RWPE1 (cell line): ENCODE measurements around the gene TANC1.

Experiments used
- CTCF ChIA-PET: fragments of 350-600 bp; sonication (Branson Sonifier 250); formaldehyde crosslinking; extraction: SDS; loops from one replicate; lab custom pipeline; 2021; lab: Yijun Ruan, JAX
- POLR2A ChIA-PET: fragments of 400-600 bp; formaldehyde crosslinking; extraction: SDS; loops from one replicate; lab custom pipeline; 2020; ENCODE audit warnings: antibody characterized with exemption; ENCODE audit not compliant: low non-redundant PET; lab: Yijun Ruan, JAX
- DNase-seq: peaks from one replicate; pipeline ENCODE4 v3.0.0; 2012; ENCODE audit warnings: low spot score
- H3K27ac ChIP-seq: fragments of 450-650 bp; 2 replicates; pipeline ENCODE4 v1.5.1; 2017
- TF ChIP-seq, protein P1 (sequence below): fragments of 450-650 bp; conservative IDR thresholded peaks from 2 replicates; pipeline ENCODE4 v1.5.1; 2017; ENCODE audit warnings: low read depth, mild to moderate bottlenecking

Gene TANC1

DNA sequence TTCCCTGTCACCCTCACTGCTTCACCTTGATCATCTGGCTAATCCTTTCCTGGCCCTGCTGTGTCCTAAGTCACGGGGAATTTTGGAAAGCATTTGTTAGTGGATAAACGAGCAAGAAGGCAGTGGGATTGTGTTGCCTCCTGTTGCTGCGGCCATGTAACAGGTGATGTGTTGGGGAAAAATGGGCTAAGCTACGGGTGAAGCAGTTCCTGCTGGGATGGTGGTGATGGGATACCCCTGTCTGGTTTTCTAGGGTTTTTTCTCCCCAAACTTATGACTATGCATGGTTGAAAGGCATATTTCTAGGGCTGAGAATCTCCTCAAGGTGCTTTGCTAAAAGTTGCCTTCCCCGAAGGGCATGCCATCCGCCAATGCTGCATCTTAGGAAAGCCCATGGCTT lies 249.9 kb downstream of the TANC1 start:
- ChIA-PET CTCF (no interaction called here), POLR2A (no interaction called here)
- TF ChIP-seq, protein P1, sequence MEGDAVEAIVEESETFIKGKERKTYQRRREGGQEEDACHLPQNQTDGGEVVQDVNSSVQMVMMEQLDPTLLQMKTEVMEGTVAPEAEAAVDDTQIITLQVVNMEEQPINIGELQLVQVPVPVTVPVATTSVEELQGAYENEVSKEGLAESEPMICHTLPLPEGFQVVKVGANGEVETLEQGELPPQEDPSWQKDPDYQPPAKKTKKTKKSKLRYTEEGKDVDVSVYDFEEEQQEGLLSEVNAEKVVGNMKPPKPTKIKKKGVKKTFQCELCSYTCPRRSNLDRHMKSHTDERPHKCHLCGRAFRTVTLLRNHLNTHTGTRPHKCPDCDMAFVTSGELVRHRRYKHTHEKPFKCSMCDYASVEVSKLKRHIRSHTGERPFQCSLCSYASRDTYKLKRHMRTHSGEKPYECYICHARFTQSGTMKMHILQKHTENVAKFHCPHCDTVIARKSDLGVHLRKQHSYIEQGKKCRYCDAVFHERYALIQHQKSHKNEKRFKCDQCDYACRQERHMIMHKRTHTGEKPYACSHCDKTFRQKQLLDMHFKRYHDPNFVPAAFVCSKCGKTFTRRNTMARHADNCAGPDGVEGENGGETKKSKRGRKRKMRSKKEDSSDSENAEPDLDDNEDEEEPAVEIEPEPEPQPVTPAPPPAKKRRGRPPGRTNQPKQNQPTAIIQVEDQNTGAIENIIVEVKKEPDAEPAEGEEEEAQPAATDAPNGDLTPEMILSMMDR = no peak

DNA sequence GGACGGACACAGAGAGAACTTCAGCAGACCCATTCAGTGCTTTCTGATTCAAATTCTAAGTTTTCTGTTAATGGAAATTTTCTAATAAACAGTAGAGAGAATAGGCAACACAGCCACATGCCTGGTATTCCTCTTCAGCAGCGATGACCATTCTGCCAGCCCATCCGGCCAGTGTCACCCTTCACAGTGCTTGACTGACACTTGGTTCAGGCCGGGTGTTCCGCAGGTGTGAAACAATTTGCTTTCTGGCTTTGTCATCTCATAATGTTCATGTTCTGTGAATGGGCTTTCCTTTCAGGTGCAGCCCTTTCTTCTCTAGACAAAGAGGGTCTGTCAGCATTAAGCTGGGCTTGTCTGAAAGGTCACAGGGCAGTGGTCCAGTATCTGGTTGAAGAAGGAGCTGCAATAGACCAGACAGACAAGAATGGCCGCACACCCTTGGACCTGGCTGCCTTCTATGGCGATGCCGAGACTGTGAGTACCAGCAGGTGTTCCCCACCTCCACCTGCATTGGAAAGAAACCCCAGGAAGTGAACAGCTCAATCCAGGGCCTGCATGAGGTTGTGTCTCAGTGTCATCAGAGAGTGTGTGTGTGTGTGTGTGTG lies 251.1 kb downstream of the TANC1 start:
- TF ChIP-seq, protein P1 = no peak
- ChIA-PET POLR2A (no interaction called here), CTCF (no interaction called here)
- DNase-seq = no peak
- H3K27ac ChIP-seq = no peak overlapping the region

More for the DNA sequence above, 249.9 kb downstream of the TANC1 start:
- no peak overlapping the region for H3K27ac ChIP-seq
- no peak for DNase-seq

DNA sequence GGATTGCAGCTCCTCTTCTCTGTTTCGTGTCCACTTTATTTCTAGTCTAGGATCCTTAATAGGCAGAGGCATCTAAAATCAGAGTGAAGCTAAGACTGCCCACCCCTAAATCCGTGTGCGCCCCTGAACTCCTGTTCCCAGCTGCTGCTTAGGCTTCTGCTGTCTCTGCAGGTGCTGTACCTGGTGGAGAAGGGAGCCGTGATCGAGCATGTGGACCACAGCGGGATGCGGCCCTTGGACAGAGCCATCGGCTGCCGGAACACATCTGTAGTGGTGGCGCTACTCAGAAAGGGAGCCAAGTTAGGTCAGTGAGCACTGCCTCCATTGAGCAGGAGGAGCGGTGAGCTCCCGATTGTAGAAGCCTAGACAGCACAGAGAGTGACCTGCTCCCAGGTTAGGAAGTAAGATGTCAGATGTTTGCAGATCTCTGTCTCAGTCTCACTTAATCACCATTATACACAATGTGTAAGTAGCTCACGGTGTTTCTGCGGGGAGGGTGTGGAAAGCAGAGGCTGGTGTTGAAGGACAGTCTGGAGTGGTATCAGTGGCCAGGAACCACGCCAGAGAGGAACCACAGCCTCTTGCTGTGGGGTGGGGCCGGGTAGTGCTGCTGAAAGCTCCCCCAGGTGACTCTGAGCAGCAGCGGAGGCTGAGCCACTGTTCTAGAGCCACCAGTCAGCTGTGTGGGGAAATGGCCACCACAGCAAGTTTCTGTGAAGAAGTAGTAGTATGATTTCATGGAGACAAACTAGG lies 255.8 kb downstream of the TANC1 start:
- ChIA-PET CTCF (no interaction called here), POLR2A (interaction anchor here (0.5 kb wide), 1 partner anchor 496 kb away, joined by 4 read pairs; no protein-coding TSS in a partner anchor)
- TF ChIP-seq, protein P1 = no peak
- H3K27ac ChIP-seq = peak overlapping the region; percentile 68; the same call in 1 of the 2 replicates
- DNase-seq = no peak

DNA sequence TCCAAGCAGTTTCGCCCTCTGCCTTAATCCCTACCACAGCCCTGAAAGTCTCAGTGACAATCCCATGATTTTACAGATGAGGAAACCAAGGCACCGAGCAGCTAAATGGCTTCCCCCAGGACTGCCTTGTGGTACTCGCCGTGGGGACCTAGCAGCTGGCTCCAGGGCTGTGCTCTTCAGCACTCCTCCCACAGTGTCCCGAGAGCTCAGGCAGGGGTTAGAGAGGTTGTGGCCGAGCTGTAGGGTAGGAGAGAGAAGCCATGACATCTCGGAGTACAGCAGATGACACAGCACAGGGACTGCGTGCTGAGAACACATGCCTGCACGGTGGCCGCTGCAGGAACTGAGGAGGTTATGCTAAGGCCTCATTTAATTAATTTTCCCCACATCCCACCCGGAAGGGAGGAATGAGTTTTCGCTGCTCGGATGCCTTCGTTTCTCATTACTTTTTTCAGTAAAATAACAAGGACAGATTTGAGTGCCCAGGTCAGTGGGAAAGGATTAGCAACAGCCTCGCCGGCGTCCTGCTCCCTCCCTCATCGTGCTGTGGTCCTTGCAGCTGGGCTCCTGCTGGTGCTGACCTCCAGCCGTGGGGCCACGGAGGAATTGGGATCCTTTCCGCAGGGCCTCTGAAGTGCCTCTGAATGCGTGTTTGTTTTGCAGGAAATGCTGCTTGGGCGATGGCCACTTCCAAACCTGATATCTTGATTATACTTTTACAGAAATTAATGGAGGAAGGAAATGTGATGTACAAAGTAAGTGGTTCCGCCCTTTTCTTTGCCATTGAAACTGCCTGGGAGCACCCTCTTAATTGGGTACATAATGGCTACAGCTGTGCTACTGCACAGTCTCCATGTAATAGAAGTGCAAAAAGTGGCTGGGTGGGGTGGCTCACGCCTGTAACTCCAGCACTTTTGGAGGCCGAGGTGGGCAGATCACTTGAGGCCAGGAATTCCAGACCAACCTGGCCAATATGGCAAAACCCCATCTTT lies 256.9 kb downstream of the TANC1 start:
- TF ChIP-seq, protein P1 = no peak
- DNase-seq = no peak
- ChIA-PET POLR2A (interaction anchor here (0.5 kb wide), 1 partner anchor 495 kb away, joined by 4 read pairs; no protein-coding TSS in a partner anchor), CTCF (interaction anchor here (1.1 kb wide), 1 partner anchor 20 kb away, joined by 3 read pairs; no protein-coding TSS in a partner anchor)
- H3K27ac ChIP-seq = peak overlapping the region; percentile 68

DNA sequence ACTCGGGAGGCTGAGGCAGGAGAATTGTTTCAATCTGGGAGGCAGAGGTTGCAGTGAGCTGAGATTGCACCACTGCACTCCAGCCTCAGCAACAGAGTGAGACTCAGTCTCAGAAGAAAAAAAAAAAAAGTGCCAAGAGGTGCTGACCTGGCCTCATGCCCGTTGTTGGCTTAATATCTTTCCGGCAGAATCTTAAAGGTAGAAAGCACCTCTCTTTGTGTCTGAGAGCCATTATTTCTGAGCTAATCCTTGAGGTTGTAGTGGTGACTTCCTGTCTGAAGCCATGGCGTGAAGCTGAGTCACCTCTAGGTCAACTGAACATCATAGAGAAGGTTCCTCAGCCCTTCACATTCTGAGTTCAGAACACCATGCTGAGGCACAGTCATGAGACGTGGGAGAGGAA lies 257.6 kb downstream of the TANC1 start:
- CTCF ChIA-PET = interaction anchor here (1.0 to 1.1 kb wide), 2 partner anchors 21 to 742 kb away, joined by 3 read pairs; no protein-coding TSS in a partner anchor
- TF ChIP-seq, protein P1 = no peak
- POLR2A ChIA-PET = no interaction called here
- H3K27ac ChIP-seq = peak overlapping the region; percentile 68
- DNase-seq = peak; percentile 27
